COR-L47 (cell line): ENCODE data around the gene USH2A.
A peak's percentile ranks its signal among the peaks of the same experiment; 100 is the strongest.

Experiments
- DNase-seq: peaks from one replicate; lab custom pipeline; 2025; lab: John Stamatoyannopoulos, UW

The USH2A gene

GRCh38 chr1:216124192-216124781, 299.0 kb downstream of the USH2A start:
- no peak for DNase-seq

- DNase-seq: no peak
Measured at GRCh38 chr1:216123446-216124191, 299.6 kb downstream of the USH2A start.

DNA sequence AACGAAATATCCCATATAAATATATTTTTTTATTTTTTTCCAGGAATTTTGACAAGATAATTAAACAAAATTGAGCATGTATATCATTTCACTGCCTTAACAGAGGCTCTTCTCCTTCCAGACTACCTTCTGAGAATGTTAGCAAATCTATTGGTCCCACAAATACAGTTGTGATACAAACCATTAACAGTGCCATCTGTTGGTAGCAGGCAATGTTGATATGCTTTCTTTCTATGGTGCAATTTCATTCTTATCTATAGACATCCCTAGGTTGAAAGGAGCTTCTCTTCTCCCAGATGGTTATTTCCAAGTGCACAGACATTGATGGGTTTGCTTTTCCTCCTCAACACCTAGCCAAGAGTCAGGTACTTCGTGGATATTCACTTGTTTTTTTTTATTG, 303.6 kb downstream of the USH2A start:
- peak; percentile 31 for DNase-seq

- no peak for DNase-seq
Measured at GRCh38 chr1:216114180-216114579, 309.1 kb downstream of the USH2A start.

- DNase-seq: no peak
Measured at GRCh38 chr1:216113181-216113580, 310.1 kb downstream of the USH2A start.

DNA sequence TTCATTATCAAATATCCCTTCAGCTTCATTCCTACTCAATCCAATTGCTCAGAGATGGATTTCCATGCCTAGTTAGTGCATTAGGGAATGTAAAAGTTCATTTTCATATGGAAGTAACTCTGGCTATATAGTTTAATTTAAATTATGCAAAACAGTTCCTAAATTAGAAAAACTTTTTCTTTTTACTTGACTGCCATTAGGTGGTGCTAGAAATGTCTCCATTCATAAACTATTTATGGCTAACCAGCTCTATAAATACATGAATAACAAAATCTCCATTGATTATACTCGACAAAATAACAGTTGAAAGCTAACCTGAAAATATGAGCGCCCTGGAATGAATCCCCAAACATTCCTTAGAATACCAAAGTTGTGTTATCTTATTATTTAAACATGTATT, 311.4 kb downstream of the USH2A start:
- DNase-seq: no peak

GRCh38 chr1:216095400-216095799, 327.8 kb downstream of the USH2A start:
- no peak for DNase-seq

DNA sequence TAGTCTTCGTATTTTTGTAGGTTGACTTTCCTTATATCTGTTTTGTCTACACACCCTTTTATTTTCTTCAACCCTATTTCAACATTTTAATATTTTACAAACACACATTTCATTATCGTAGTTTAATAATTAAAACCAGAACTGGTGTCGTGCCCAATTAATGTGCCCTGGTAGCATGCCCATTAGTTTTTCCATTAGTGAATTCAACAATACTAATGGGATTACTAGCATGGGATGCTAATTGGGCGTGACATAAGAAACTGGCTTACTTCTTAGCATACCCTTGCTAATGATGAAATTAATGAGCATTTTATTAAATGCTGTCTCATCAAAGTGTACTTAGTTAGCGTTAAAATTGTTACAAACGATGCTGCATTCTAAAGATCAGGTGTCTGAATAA, 332.7 kb downstream of the USH2A start:
- no peak for DNase-seq

GRCh38 chr1:216086678-216087077, 336.6 kb downstream of the USH2A start:
- DNase-seq: no peak

DNA sequence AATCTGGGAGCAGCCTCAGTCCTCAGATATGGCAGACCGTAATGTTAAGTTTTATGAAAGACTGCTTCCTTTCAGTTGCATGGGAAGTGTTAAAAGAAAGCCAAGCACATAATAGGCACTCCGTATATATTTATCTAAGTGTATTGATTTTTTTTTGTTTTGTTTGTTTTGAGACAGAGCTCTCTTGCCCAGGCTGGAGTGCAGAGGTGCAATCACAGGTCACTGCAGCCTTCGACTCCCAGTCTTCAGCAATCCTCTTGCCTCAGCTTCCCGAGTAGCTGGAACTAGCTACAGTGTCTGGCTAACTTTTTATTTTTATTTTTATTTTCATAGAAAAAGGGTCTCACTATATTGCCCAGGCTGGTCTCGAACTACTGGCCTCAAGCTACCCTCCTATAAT, 341.8 kb downstream of the USH2A start:
- no peak for DNase-seq

DNA sequence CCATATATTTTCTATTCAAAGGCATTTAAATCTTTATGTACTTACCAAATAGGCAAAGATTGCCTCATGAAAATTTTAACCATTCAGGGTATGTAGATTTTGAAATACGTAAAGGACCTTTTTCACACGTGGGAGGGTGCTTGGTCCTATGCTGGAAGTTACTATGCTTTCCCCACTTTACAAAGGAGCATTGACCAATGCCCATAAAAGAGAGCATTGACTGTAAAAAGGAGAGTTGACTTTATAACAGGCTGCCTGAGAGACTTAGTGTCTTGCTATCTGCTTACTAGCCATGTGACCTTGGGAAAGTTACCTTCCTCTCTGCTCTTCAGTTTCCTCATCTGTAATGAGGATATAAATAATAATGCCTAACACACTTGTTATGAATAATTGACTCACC, 346.5 kb downstream of the USH2A start:
- DNase-seq: no peak

GRCh38 chr1:216075339-216075738, 347.9 kb downstream of the USH2A start:
- DNase-seq: no peak

- no peak for DNase-seq
Measured at GRCh38 chr1:216073793-216074595, 349.3 kb downstream of the USH2A start.

GRCh38 chr1:216071262-216071661, 352.0 kb downstream of the USH2A start:
- no peak for DNase-seq

GRCh38 chr1:216064643-216065042, 358.6 kb downstream of the USH2A start:
- no peak for DNase-seq

- no peak for DNase-seq
Measured at GRCh38 chr1:216057947-216058346, 365.3 kb downstream of the USH2A start.

GRCh38 chr1:216057063-216057462, 366.2 kb downstream of the USH2A start:
- DNase-seq: no peak

DNA sequence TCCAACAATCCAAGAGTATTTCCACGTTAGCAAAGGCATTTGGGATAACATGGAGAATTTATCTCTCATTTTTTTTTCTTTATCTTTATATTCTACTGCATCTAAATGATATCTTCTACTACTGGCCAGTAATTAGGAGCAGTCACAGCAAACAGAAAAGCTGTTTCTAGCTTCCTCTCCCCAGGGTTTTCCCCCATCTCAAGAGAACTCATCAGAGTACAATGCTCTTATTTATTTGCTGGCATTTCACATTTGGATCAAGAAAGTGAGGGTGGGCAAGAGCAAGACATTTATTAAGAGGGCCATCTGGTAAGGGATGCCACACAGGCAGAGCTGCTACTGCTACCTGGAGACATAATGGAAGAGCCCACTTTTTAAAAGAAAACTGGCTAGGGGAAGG, 368.2 kb downstream of the USH2A start:
- no peak for DNase-seq

DNA sequence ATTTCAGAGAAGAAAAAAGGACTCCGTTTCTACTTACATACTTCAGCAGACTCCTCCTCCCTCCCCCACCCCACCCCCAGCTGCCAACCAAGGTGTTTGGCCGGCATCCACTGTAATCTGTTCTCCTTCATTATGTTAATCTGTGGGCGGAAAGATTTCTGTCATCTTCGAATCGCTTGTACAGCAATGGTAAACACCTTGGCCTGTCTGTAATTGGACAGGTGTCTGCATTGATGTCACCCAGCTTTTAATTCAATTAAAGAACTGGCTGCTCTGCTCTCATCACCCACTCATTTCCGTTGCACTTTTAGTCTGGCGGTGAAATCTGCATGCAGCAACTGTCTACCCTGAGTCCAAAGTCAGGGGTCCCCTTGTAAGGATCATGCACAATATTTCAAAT, 368.6 kb downstream of the USH2A start:
- peak; percentile 84 for DNase-seq

GRCh38 chr1:216051071-216051470, 372.2 kb downstream of the USH2A start:
- DNase-seq: no peak

- no peak for DNase-seq
Measured at GRCh38 chr1:216049741-216050430, 373.4 kb downstream of the USH2A start.

GRCh38 chr1:216047811-216048572, 375.3 kb downstream of the USH2A start:
- DNase-seq: no peak
